SHP77 treated with DMSO at 0.1 percent for 48 hours (cell line): ENCODE data around the gene ZNF616.
A peak's percentile ranks its signal among the peaks of the same experiment; 100 is the strongest.

Experiments
- DNase-seq: peaks from one replicate; lab custom pipeline; 2025; lab: John Stamatoyannopoulos, UW

Gene ZNF616

GRCh38 chr19:52139252-52140031 is at the start of gene ZNF616:
TSS of gene ZNF616 (minus strand) at chr19:52139938. CDS start at chr19:52130512, 9,426 bp downstream.
- peak; percentile 69 for DNase-seq

- no peak for DNase-seq
These were observed 49.3 kb upstream of the ZNF616 start for GRCh38 chr19:52188822-52189734.

GRCh38 chr19:52187407-52187806 is 47.7 kb upstream of the ZNF616 start:
- DNase-seq: no peak

GRCh38 chr19:52176574-52176973 is 36.8 kb upstream of the ZNF616 start:
- DNase-seq: no peak

GRCh38 chr19:52172347-52172746 is 32.6 kb upstream of the ZNF616 start:
- no peak for DNase-seq

GRCh38 chr19:52171321-52172169 is 31.8 kb upstream of the ZNF616 start, which contains the start of gene ZNF836:
TSS of gene ZNF836 (minus strand) at chr19:52171621. CDS start at chr19:52168072, 3,549 bp downstream.
- DNase-seq: peak; percentile 35

- no peak for DNase-seq
These were observed 31.2 kb upstream of the ZNF616 start for GRCh38 chr19:52170863-52171320.

GRCh38 chr19:52170304-52170703 is 30.6 kb upstream of the ZNF616 start:
- DNase-seq: no peak

GRCh38 chr19:52155596-52156359 is 16.0 kb upstream of the ZNF616 start:
- DNase-seq: no peak

- DNase-seq: no peak
These were observed 8.5 kb upstream of the ZNF616 start for GRCh38 chr19:52148256-52148655.

GRCh38 chr19:52142001-52142595 is 2.4 kb upstream of the ZNF616 start:
- no peak for DNase-seq

GRCh38 chr19:52141203-52141602 is 1.5 kb upstream of the ZNF616 start:
- DNase-seq: no peak

- DNase-seq: no peak
These were observed 433 bp upstream of the ZNF616 start for GRCh38 chr19:52140032-52140710.

GRCh38 chr19:52138983-52139251 is 821 bp downstream of the ZNF616 start:
- DNase-seq: no peak

- no peak for DNase-seq
These were observed 1.3 kb downstream of the ZNF616 start for GRCh38 chr19:52138278-52138982.

GRCh38 chr19:52120286-52120685 is 19.5 kb downstream of the ZNF616 start:
- DNase-seq: no peak

- no peak for DNase-seq
These were observed 24.1 kb downstream of the ZNF616 start for GRCh38 chr19:52115526-52116053.

- no peak for DNase-seq
These were observed 25.0 kb downstream of the ZNF616 start for GRCh38 chr19:52114691-52115090.

- DNase-seq: no peak
These were observed 27.1 kb downstream of the ZNF616 start for GRCh38 chr19:52112624-52113023.
